Right lobe of liver (tissue), 6 donors: Measurements from ENCODE around the gene CDK14. TPM values are rescaled to one million over a fixed set of nuclear protein-coding genes. Genes with fewer than 3 reads are reported as not detected.

Source experiments
- ATAC-seq, 4 donors: fragments of 200-7000 bp; cut with Tn5 transposase; one replicate each; pipeline ENCODE4 v1.9.1; 2020; ENCODE audit warnings: mild to moderate bottlenecking in 4 of 4, moderate library complexity in 4 of 4
- DNase-seq, 3 donors: peaks; one replicate each; pipeline ENCODE4 v3.0.0-alpha.2; 2020
- H3K27ac ChIP-seq, 3 donors: fragments of 200-600 bp; one replicate each; pipeline ENCODE4 v1.8.0; 2022
- H3K27me3 ChIP-seq, 2 donors: fragments of 200-600 bp; one replicate each; pipeline ENCODE4 v1.8.0; 2022
- H3K36me3 ChIP-seq, 4 donors: fragments of 200-600 bp; sonication (generic) in 1 of 4; one replicate each; pipeline versions ENCODE4 v1.5.1 to v1.8.0; 2017 to 2022; ENCODE audit warnings: control low read depth in 1 of 4
- H3K4me1 ChIP-seq, 4 donors: fragments of 200-600 bp; sonication (generic) in 1 of 4; one replicate each; pipeline versions ENCODE4 v1.5.1 to v1.8.0; 2017 to 2022; ENCODE audit warnings: control low read depth in 1 of 4
- H3K4me3 ChIP-seq, 3 donors: fragments of 200-600 bp; one replicate each; pipeline ENCODE4 v1.8.0; 2022
- H3K9me3 ChIP-seq, 4 donors: fragments of 200-600 bp; sonication (generic) in 1 of 4; one replicate each; pipeline versions ENCODE4 v1.5.1 to v1.8.0; 2017 to 2022; ENCODE audit warnings: control low read depth in 1 of 4
- CTCF ChIP-seq, 4 donors: fragments of 200-600 bp in 3 of 4; fragments of 450-650 bp in 1 of 4; IDR thresholded peaks; one replicate each; pipeline versions ENCODE4 v1.5.1 to v1.8.0; 2016 to 2022; ENCODE audit warnings: antibody characterized with exemption in 4 of 4, mild to moderate bottlenecking in 2 of 4
- POLR2A ChIP-seq: fragments of 450-650 bp; IDR thresholded peaks from one replicate; pipeline ENCODE4 v1.6.1; 2017; ENCODE audit warnings: antibody characterized with exemption, mild to moderate bottlenecking
- WGBS: methylation state at CpG from one replicate; pipeline ENCODE4 v1.1.6; 2018; ENCODE audit warnings: low coverage, low lambda C conversion rate; ENCODE audit not compliant: insufficient coverage; ENCODE audit errors: missing lambda C conversion rate; 5-methylcytosine and 5-hydroxymethylcytosine counted together
- intact Hi-C, 2 donors: fragments of 100-400 bp; cut with DNase I; formaldehyde crosslinking; loops; one replicate each; pipeline versions ENCODE4 v1.11.2 to v1.14.1; 2022
- total RNA-seq, 6 experiments: library from RNA; depleted of rRNA in 2 of 6; stranded (reverse); fragments of >200 nt in 2 of 6; fragmentation: NEBNext Ultra II Directional in 3 of 6; extraction: Animal tissue kit (Norgen Biotek cat#: 25700) in 3 of 6; gene quantifications; one replicate each; pipeline versions ENCODE4 v1.1.0 to v1.2.4, GENCODE V29; 2016 to 2023
- donor health status: DM: no; HTN: yes; CAD: no.
- donor health status: DM: no; HTN: no; CAD: no.
- donor health status: DM: no; HTN: no; CAD: no.
- donor health status: DM: no; HTN: yes; CAD: no.
- donor health status: DM: no; HTN: yes; CAD: no.

Gene CDK14
- total RNA-seq, 6 experiments from 2014 or later: 12.6 to 28.7 (median 17.9) TPM

- intact Hi-C loops: no loop called here
- Histone ChIP-seq H3K27ac (no peak overlapping the region), H3K9me3 (no peaks in the 10 kb centered on the region), H3K27me3 (no peaks in the 10 kb centered on the region), H3K4me3 (no peak overlapping the region), H3K36me3 (no peaks in the 10 kb centered on the region), H3K4me1 (no peaks in the 10 kb centered on the region)
- ATAC-seq (no peak), DNase-seq (no peak)
- WGBS: 75% methylated on average over 1 of the region's 1 CpG
- TF ChIP-seq POLR2A: no peak
- no peak for TF ChIP-seq CTCF (IDR thresholded peaks at IDR 0.05)
Measured at GRCh38 chr7:90961037-90961725, 365.1 kb downstream of the CDK14 start.

GRCh38 chr7:90965211-90965610 lies 369.1 kb downstream of the CDK14 start:
- ATAC-seq: no peak
- Histone ChIP-seq H3K27me3 (no peaks in the 10 kb centered on the region), H3K4me1 (no peaks in the 10 kb centered on the region), H3K27ac (no peak overlapping the region), H3K9me3 (no peaks in the 10 kb centered on the region), H3K36me3 (no peaks in the 10 kb centered on the region), H3K4me3 (no peak overlapping the region)
- WGBS: 88% methylated on average over 2 of the region's 2 CpGs
- TF ChIP-seq CTCF (IDR thresholded peaks at IDR 0.05) (no peak), POLR2A (no peak)
- intact Hi-C loops: no loop called here
- no peak for DNase-seq

- H3K27ac ChIP-seq: no peak overlapping the region
- H3K4me3 ChIP-seq: no peak overlapping the region
- no peaks in the 10 kb centered on the region for H3K27me3 ChIP-seq
- H3K9me3 ChIP-seq: no peaks in the 10 kb centered on the region
- intact Hi-C loops: no loop called here
- TF ChIP-seq CTCF (IDR thresholded peaks at IDR 0.05): no peak
- no peak for TF ChIP-seq POLR2A
- H3K4me1 ChIP-seq: no peaks in the 10 kb centered on the region
- ATAC-seq: no peak
- 70% methylated on average over 1 of the region's 1 CpG for WGBS
- no peaks in the 10 kb centered on the region for H3K36me3 ChIP-seq
- no peak for DNase-seq
Measured at GRCh38 chr7:90966346-90966745, 370.2 kb downstream of the CDK14 start.

- Histone ChIP-seq H3K36me3 (no peaks in the 10 kb centered on the region), H3K4me3 (no peak overlapping the region), H3K4me1 (no peaks in the 10 kb centered on the region), H3K27ac (no peak overlapping the region), H3K27me3 (no peaks in the 10 kb centered on the region), H3K9me3 (no peaks in the 10 kb centered on the region)
- TF ChIP-seq CTCF (IDR thresholded peaks at IDR 0.05) (no peak), POLR2A (no peak)
- intact Hi-C loops: no loop called here
- ATAC-seq (no peak), DNase-seq (no peak)
- WGBS: 80% methylated on average over 3 of the region's 4 CpGs
Measured at GRCh38 chr7:90968871-90969270, 372.8 kb downstream of the CDK14 start.
